Measurements from ENCODE around the gene RAB14.

Gene RAB14

GRCh38 chr9:121242219-121242958 lies 40.7 kb upstream of the RAB14 start:
- Histone ChIP-seq H3K27me3 (ENCODE audit: insufficient read depth, poor library complexity, severe bottlenecking) (no peaks in the 10 kb centered on the region), H3K27ac (replicated peaks) (no peak overlapping the region), H3K4me3 (replicated peaks; ENCODE audit: insufficient read depth, low read length) (no peak overlapping the region)
- no peak for DNase-seq (ENCODE audit: low read depth in 1 of 2, low spot score in 1 of 2)
- TF ChIP-seq POLR2AphosphoS5 (IDR thresholded peaks at IDR 0.05; ENCODE audit: low read depth) (no peak), SPI1 (IDR thresholded peaks at IDR 0.05; ENCODE audit: borderline replicate concordance, low read depth) (no peak), GABPA (IDR thresholded peaks at IDR 0.05; ENCODE audit: low read depth) (no peak)
- TF ChIP-seq, protein P1, sequence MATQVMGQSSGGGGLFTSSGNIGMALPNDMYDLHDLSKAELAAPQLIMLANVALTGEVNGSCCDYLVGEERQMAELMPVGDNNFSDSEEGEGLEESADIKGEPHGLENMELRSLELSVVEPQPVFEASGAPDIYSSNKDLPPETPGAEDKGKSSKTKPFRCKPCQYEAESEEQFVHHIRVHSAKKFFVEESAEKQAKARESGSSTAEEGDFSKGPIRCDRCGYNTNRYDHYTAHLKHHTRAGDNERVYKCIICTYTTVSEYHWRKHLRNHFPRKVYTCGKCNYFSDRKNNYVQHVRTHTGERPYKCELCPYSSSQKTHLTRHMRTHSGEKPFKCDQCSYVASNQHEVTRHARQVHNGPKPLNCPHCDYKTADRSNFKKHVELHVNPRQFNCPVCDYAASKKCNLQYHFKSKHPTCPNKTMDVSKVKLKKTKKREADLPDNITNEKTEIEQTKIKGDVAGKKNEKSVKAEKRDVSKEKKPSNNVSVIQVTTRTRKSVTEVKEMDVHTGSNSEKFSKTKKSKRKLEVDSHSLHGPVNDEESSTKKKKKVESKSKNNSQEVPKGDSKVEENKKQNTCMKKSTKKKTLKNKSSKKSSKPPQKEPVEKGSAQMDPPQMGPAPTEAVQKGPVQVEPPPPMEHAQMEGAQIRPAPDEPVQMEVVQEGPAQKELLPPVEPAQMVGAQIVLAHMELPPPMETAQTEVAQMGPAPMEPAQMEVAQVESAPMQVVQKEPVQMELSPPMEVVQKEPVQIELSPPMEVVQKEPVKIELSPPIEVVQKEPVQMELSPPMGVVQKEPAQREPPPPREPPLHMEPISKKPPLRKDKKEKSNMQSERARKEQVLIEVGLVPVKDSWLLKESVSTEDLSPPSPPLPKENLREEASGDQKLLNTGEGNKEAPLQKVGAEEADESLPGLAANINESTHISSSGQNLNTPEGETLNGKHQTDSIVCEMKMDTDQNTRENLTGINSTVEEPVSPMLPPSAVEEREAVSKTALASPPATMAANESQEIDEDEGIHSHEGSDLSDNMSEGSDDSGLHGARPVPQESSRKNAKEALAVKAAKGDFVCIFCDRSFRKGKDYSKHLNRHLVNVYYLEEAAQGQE (IDR thresholded peaks at IDR 0.05; ENCODE audit: insufficient replicate concordance, low read depth) = no peak
- TF ChIP-seq, protein P2, sequence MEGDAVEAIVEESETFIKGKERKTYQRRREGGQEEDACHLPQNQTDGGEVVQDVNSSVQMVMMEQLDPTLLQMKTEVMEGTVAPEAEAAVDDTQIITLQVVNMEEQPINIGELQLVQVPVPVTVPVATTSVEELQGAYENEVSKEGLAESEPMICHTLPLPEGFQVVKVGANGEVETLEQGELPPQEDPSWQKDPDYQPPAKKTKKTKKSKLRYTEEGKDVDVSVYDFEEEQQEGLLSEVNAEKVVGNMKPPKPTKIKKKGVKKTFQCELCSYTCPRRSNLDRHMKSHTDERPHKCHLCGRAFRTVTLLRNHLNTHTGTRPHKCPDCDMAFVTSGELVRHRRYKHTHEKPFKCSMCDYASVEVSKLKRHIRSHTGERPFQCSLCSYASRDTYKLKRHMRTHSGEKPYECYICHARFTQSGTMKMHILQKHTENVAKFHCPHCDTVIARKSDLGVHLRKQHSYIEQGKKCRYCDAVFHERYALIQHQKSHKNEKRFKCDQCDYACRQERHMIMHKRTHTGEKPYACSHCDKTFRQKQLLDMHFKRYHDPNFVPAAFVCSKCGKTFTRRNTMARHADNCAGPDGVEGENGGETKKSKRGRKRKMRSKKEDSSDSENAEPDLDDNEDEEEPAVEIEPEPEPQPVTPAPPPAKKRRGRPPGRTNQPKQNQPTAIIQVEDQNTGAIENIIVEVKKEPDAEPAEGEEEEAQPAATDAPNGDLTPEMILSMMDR (IDR thresholded peaks at IDR 0.05; ENCODE audit: insufficient read depth, low read length) = no peak

- no peaks in the 10 kb centered on the region for H3K27me3 ChIP-seq (ENCODE audit: insufficient read depth, poor library complexity, severe bottlenecking)
- DNase-seq (ENCODE audit: low read depth in 1 of 2, low spot score in 1 of 2) = peak in 1 of 2 experiments; percentile 59
- H3K27ac ChIP-seq (replicated peaks) = peak overlapping the region; percentile 61
- TF ChIP-seq POLR2AphosphoS5 (IDR thresholded peaks at IDR 0.05; ENCODE audit: low read depth) (no peak), SPI1 (IDR thresholded peaks at IDR 0.05; ENCODE audit: borderline replicate concordance, low read depth) (no peak)
- TF ChIP-seq, protein P1 (IDR thresholded peaks at IDR 0.05; ENCODE audit: insufficient replicate concordance, low read depth) = no peak
- H3K4me3 ChIP-seq (replicated peaks; ENCODE audit: insufficient read depth, low read length) = no peak overlapping the region
Measured at GRCh38 chr9:121240472-121241135, 38.9 kb upstream of the RAB14 start.

DNA sequence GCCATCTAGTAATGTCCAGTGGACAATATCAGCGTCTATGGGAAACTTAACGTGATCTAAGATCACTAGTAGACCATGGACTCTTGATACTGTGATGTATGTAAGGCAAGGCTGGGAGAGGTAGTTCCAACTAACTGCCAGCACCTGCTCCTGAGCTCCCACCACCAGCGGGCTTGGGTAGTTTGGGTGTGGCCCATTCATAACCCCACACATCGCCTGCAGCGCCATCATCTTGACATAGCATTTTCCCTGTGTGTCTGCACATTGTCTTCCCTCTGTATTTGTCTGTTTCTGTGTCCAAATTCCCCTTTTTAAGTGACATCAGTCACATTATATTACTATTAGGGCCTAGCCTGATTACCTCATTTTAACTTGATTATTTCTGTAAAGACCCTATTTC lies 38.2 kb upstream of the RAB14 start:
- TF ChIP-seq SPI1 (IDR thresholded peaks at IDR 0.05; ENCODE audit: borderline replicate concordance, low read depth) (no peak), POLR2AphosphoS5 (IDR thresholded peaks at IDR 0.05; ENCODE audit: low read depth) (no peak), GABPA (IDR thresholded peaks at IDR 0.05; ENCODE audit: low read depth) (no peak)
- TF ChIP-seq, protein P1 (IDR thresholded peaks at IDR 0.05; ENCODE audit: insufficient replicate concordance, low read depth) = no peak
- TF ChIP-seq, protein P2 (IDR thresholded peaks at IDR 0.05; ENCODE audit: insufficient read depth, low read length) = no peak

More for the DNA sequence above, 38.2 kb upstream of the RAB14 start:
- no peaks in the 10 kb centered on the region for H3K27me3 ChIP-seq (ENCODE audit: insufficient read depth, poor library complexity, severe bottlenecking)
- no peak overlapping the region for H3K4me3 ChIP-seq (replicated peaks; ENCODE audit: insufficient read depth, low read length)
- H3K27ac ChIP-seq (replicated peaks) = peak overlapping the region; percentile 61
- no peak for DNase-seq (ENCODE audit: low read depth in 1 of 2, low spot score in 1 of 2)

Measured in HL-60 (cell line).